ENCODE data around the gene PLEKHA4. TPM values are rescaled to one million over a fixed set of nuclear protein-coding genes. Genes with fewer than 3 reads are reported as not detected.
"Not testable (repeated sequence)": the region's sequence is repeated elsewhere in the genome, so short reads cannot be mapped to it uniquely, and the experiment has no call there.

The PLEKHA4 gene
- total RNA-seq, 1 donor from 2014 or later: 237 TPM

- intact Hi-C loops (cut with DNase I): loop anchor here (1.0 to 2.0 kb wide), 2 partner anchors 79 to 92 kb away; partner anchors contain the start of gene FTL
- peaks cover 10 to 31% of the 10 kb centered on the region in 2 donors for H3K4me1 ChIP-seq
- no peaks in the 10 kb centered on the region for H3K27me3 ChIP-seq
These were observed 5.3 kb upstream of the PLEKHA4 start for GRCh38 chr19:48873476-48874302.

DNA sequence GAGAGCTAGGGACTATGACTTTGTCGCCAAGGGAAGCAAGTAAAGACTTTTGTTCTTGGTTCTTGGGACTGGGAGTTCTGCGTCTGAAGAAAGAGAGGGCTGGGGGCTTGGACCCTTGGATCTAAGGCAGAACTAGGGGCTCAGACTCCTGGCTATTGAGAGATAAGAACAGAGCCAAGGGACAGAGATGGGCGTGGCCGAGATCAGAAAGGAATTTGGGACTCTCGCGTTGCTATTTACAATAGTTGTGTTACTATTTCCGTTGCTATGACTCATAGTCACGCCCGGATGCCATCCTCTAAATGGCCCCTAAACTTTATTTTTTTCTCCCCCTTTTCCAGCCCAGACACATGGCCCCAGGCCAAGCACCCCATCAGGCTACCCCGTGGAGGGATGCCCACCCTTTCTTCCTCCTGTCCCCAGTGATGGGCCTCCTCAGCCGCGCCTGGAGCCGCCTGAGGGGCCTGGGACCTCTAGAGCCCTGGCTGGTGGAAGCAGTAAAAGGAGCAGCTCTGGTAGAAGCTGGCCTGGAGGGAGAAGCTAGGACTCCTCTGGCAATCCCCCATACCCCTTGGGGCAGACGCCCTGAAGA, 4.6 kb upstream of the PLEKHA4 start:
- intact Hi-C loops (cut with DNase I): loop anchor here (1.0 to 2.0 kb wide), 3 partner anchors 27 to 92 kb away; partner anchors contain the start of genes FTL and NUCB1
- H3K27ac ChIP-seq: peak overlapping the region; percentile 100
- peak overlapping the region; percentile 91 to 99 for H3K4me3 ChIP-seq
- H3K9me3 ChIP-seq: no peaks in the 10 kb centered on the region
- peaks cover 10 to 30% of the 10 kb centered on the region in 2 donors for H3K4me1 ChIP-seq
- peaks cover 25 to 48% of the 10 kb centered on the region in 2 donors for H3K36me3 ChIP-seq
- peak; percentile 78 to 95 for DNase-seq (ENCODE audit: low spot score in 2 of 2)
- TF ChIP-seq, protein P1, sequence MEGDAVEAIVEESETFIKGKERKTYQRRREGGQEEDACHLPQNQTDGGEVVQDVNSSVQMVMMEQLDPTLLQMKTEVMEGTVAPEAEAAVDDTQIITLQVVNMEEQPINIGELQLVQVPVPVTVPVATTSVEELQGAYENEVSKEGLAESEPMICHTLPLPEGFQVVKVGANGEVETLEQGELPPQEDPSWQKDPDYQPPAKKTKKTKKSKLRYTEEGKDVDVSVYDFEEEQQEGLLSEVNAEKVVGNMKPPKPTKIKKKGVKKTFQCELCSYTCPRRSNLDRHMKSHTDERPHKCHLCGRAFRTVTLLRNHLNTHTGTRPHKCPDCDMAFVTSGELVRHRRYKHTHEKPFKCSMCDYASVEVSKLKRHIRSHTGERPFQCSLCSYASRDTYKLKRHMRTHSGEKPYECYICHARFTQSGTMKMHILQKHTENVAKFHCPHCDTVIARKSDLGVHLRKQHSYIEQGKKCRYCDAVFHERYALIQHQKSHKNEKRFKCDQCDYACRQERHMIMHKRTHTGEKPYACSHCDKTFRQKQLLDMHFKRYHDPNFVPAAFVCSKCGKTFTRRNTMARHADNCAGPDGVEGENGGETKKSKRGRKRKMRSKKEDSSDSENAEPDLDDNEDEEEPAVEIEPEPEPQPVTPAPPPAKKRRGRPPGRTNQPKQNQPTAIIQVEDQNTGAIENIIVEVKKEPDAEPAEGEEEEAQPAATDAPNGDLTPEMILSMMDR (IDR thresholded peaks at IDR 0.05): no peak
- H3K27me3 ChIP-seq: no peaks in the 10 kb centered on the region

More at GRCh38 chr19:48873476-48874302, 5.3 kb upstream of the PLEKHA4 start:
- peak overlapping the region; percentile 91 to 99 for H3K4me3 ChIP-seq
- H3K27ac ChIP-seq: peak overlapping the region; percentile 100
- TF ChIP-seq, protein P1 (IDR thresholded peaks at IDR 0.05): no peak
- no peaks in the 10 kb centered on the region for H3K9me3 ChIP-seq
- no peak for DNase-seq (ENCODE audit: low spot score in 2 of 2)
- H3K36me3 ChIP-seq: peaks cover 25 to 51% of the 10 kb centered on the region in 2 donors

DNA sequence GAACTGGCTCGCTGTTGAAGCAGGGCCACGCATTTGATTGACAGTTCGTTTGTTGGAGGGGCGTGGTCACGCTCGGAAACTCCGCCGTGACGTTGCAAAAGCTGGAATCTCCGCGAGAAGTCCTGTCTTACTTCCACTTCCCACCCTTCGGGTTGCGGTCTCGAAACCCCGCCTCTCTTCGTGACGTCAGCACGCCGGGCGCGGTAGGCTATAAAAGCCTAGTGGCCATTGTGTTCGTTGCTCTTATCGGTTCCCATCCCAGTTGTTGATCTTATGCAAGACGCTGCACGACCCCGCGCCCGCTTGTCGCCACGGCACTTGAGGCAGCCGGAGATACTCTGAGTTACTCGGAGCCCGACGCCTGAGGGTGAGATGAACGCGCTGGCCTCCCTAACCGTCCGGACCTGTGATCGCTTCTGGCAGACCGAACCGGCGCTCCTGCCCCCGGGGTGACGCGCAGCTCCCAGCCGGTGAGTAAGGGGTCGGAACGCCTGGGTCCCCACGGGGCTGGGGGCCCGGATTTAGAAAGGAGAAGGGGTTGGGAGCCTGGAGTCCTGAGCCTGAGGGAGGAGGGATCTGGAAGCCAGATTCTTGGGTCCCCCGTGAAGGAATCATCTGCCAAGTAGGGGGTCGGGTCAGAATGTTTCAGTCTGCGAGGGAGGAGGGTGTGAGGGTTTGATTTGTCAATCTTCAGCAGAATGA, 3.9 kb upstream of the PLEKHA4 start, which contains the start of gene PPP1R15A:
Gene PPP1R15A, plus strand, starts transcription at position 240 of the 702 bp plus-strand sequence. CDS start 813 bp downstream, outside the sequence.
- Histone ChIP-seq H3K9me3 (no peaks in the 10 kb centered on the region), H3K36me3 (peaks cover 22 to 42% of the 10 kb centered on the region in 2 donors), H3K4me3 (peak within 1 kb of the TSS; percentile 91 to 99), H3K27ac (peak within 1 kb of the TSS; percentile 100), H3K4me1 (peaks cover 10 to 31% of the 10 kb centered on the region in 2 donors), H3K27me3 (no peaks in the 10 kb centered on the region)
- DNase-seq (ENCODE audit: low spot score in 2 of 2): peak; percentile 96 to 99
- intact Hi-C loops (cut with DNase I): loop anchor here (1.0 to 2.0 kb wide), 2 partner anchors 28 to 78 kb away; partner anchors contain the start of gene NUCB1
- TF ChIP-seq, protein P1 (IDR thresholded peaks at IDR 0.05): peak in 2 of 3 experiments; percentile 10 to 40

- peaks cover 19 to 36% of the 10 kb centered on the region in 2 donors for H3K36me3 ChIP-seq
- H3K4me1 ChIP-seq: peaks cover 10 to 26% of the 10 kb centered on the region in 2 donors
- not testable (repeated sequence) for H3K9me3 ChIP-seq; DNase-seq (ENCODE audit: low spot score in 2 of 2); H3K27me3 ChIP-seq
- peak overlapping the region; percentile 100 for H3K27ac ChIP-seq
- H3K4me3 ChIP-seq: peak overlapping the region; percentile 91 to 99
- intact Hi-C loops (cut with DNase I): loop anchor here (1.0 to 2.0 kb wide), 2 partner anchors 29 to 77 kb away; partner anchors contain the start of gene NUCB1
These were observed 3.2 kb upstream of the PLEKHA4 start for GRCh38 chr19:48871471-48872181.

DNA sequence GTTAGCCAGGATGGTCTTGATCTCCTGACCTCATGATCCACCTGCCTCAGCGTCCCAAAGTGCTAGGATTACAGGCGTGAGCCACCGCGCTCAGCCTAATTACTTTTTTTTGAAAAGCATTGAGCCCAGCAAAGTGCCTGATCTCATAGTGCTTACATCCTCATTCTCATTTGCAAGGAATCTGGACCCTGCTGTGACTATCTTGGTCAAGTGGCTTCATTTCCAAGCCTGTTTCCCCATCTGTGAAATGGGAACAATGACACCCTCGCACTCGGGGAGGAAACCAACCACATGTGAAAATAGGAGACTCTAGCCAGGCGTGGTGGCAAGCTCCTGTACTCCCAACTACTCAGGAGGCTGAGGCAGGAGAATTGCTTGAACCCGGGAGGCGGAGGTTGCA, 1.6 kb upstream of the PLEKHA4 start:
- Histone ChIP-seq H3K9me3 (no peaks in the 10 kb centered on the region), H3K4me3 (no peak overlapping the region), H3K4me1 (peaks cover 4 to 13% of the 10 kb centered on the region in 2 donors), H3K27me3 (no peaks in the 10 kb centered on the region), H3K36me3 (peaks cover 8 to 20% of the 10 kb centered on the region in 2 donors), H3K27ac (peak overlapping the region in 1 of 2 donors; percentile 86)
- TF ChIP-seq, protein P1 (IDR thresholded peaks at IDR 0.05): no peak
- intact Hi-C loops (cut with DNase I): no loop called here
- no peak for DNase-seq (ENCODE audit: low spot score in 2 of 2)

Measured in ascending aorta (tissue), 2 donors.